GM23338 (cell line): Measurements from ENCODE around the gene FAM222A. TPM values are rescaled to one million over a fixed set of nuclear protein-coding genes. Genes with fewer than 3 reads are reported as not detected.
A peak's percentile ranks its signal among the peaks of the same experiment; 100 is the strongest.

Experiments
- ATAC-seq: fragments of 200-7000 bp; cut with Tn5 transposase; 3 replicates; pipeline ENCODE4 v1.9.1; 2020
- DNase-seq: peaks from one replicate; pipeline ENCODE4 v3.0.0-alpha.2; 2015; ENCODE audit warnings: low spot score
- H2AFZ ChIP-seq: fragments of 200-600 bp; sonication (generic); 2 replicates; pipeline ENCODE4 v1.8.0; 2016; ENCODE audit warnings: antibody characterized with exemption, mild to moderate bottlenecking, moderate library complexity
- H3F3A ChIP-seq: fragments of 200-600 bp; sonication (generic); replicated peaks from 2 replicates; pipeline ENCODE4 v1.8.0; 2017; ENCODE audit warnings: antibody characterized with exemption, mixed run types, low read depth
- H3K27ac ChIP-seq: fragments of 200-600 bp; sonication (generic); 2 replicates; pipeline ENCODE4 v1.6.1; 2016; ENCODE audit warnings: low read depth
- H3K27me3 ChIP-seq: fragments of 200-600 bp; sonication (generic); 2 replicates; pipeline ENCODE4 v1.8.0; 2016; ENCODE audit warnings: mild to moderate bottlenecking, mixed run types, moderate library complexity; ENCODE audit not compliant: insufficient read depth
- H3K36me3 ChIP-seq: fragments of 200-600 bp; sonication (generic); 2 replicates; pipeline ENCODE4 v1.8.0; 2016; ENCODE audit warnings: mild to moderate bottlenecking; ENCODE audit not compliant: insufficient read depth
- H3K4me1 ChIP-seq: fragments of 200-600 bp; sonication (generic); 2 replicates; pipeline ENCODE4 v1.8.0; 2016; ENCODE audit warnings: mild to moderate bottlenecking, moderate library complexity; ENCODE audit not compliant: insufficient read depth
- H3K4me2 ChIP-seq: fragments of 200-600 bp; sonication (generic); 2 replicates; pipeline ENCODE4 v1.7.1; 2017; ENCODE audit warnings: mixed run types
- H3K4me3 ChIP-seq: fragments of 200-600 bp; sonication (generic); 2 replicates; pipeline ENCODE4 v1.6.1; 2016; ENCODE audit warnings: mixed run types
- H3K79me2 ChIP-seq: fragments of 200-600 bp; sonication (generic); replicated peaks from 2 replicates; pipeline ENCODE4 v1.8.0; 2017; ENCODE audit warnings: mild to moderate bottlenecking; ENCODE audit not compliant: insufficient read depth
- H3K9me2 ChIP-seq: fragments of 200-600 bp; sonication (generic); 2 replicates; pipeline ENCODE4 v1.8.0; 2017; ENCODE audit not compliant: insufficient read depth
- H4K20me1 ChIP-seq: fragments of 200-600 bp; sonication (generic); replicated peaks from 2 replicates; pipeline ENCODE4 v1.8.0; 2017; ENCODE audit warnings: mild to moderate bottlenecking; ENCODE audit not compliant: insufficient read depth
- H3K27ac Mint-ChIP-seq: 2 replicates; pipeline ENCODE4 v1.8.0; 2020; ENCODE audit warnings: inconsistent platforms, mild to moderate bottlenecking, moderate library complexity, mixed read lengths
- H3K27me3 Mint-ChIP-seq: 3 replicates; pipeline ENCODE4 v1.8.0; 2022; ENCODE audit warnings: low read depth, mild to moderate bottlenecking, moderate library complexity, mixed read lengths, inconsistent platforms; ENCODE audit not compliant: insufficient read depth, poor library complexity
- H3K36me3 Mint-ChIP-seq: 3 replicates; pipeline ENCODE4 v1.8.0; 2021; ENCODE audit warnings: low read depth, mild to moderate bottlenecking, inconsistent platforms, moderate library complexity, mixed read lengths
- H3K4me1 Mint-ChIP-seq: 3 replicates; pipeline ENCODE4 v1.8.0; 2020; ENCODE audit warnings: mild to moderate bottlenecking, inconsistent platforms, mixed read lengths
- H3K4me3 Mint-ChIP-seq: 3 replicates; pipeline ENCODE4 v1.8.0; 2021; ENCODE audit warnings: moderate library complexity, mild to moderate bottlenecking, inconsistent platforms, mixed read lengths
- H3K9me3 Mint-ChIP-seq: 3 replicates; pipeline ENCODE4 v1.8.0; 2020; ENCODE audit warnings: moderate library complexity, mild to moderate bottlenecking, inconsistent platforms, mixed read lengths
- CREB1 ChIP-seq: fragments of 250-450 bp; sonication (Bioruptor Pico); IDR thresholded peaks from 2 replicates; pipeline ENCODE4 v1.5.0; 2020; ENCODE audit warnings: low read depth, mild to moderate bottlenecking, moderate library complexity
- CTCF ChIP-seq, 2 experiments: fragments of 200-600 bp in 1 of 2; sonication (generic) in 1 of 2; conservative IDR thresholded peaks; 2 replicates each; pipeline versions ENCODE4 v1.5.1 to v1.6.1; 2016 to 2017; ENCODE audit warnings: antibody characterized with exemption in 2 of 2, low read depth in 2 of 2, mild to moderate bottlenecking in 2 of 2, moderate library complexity in 1 of 2
- ETS1 ChIP-seq: IDR thresholded peaks from 2 replicates; pipeline ENCODE4 v1.6.1; 2016; ENCODE audit warnings: antibody characterized with exemption
- EZH2 ChIP-seq: fragments of 200-600 bp; sonication (generic); IDR thresholded peaks from one replicate; pipeline ENCODE4 v1.8.0; 2017; ENCODE audit warnings: antibody characterized with exemption, mild to moderate bottlenecking, low read depth; ENCODE audit not compliant: unreplicated experiment
- EZH2phosphoT487 ChIP-seq: fragments of 200-600 bp; sonication (generic); IDR thresholded peaks from one replicate; pipeline ENCODE4 v1.8.1; 2018; ENCODE audit warnings: antibody characterized with exemption; ENCODE audit not compliant: unreplicated experiment
- POLR2AphosphoS5 ChIP-seq: IDR thresholded peaks from 2 replicates; pipeline ENCODE4 v1.6.1; 2016; ENCODE audit warnings: antibody characterized with exemption, low read depth
- ZNF462 ChIP-seq: fragments of 250-450 bp; sonication (Bioruptor Pico); IDR thresholded peaks from 2 replicates; pipeline ENCODE4 v1.5.0; 2020; ENCODE audit warnings: mild to moderate bottlenecking, moderate library complexity
- polyA plus RNA-seq: library from polyadenylated mRNA; unstranded; fragments of >200 nt; fragmentation: Nextera tagmentation; extraction: Ambion mirVana; gene quantifications from 2 replicates; pipeline ENCODE4 v1.2.1, GENCODE V29; 2016
- total RNA-seq: library from RNA; depleted of rRNA; stranded (reverse); fragments of >200 nt; shearing (Covaris generic); gene quantifications from 2 replicates; pipeline ENCODE4 v1.2.3, GENCODE V29; 2014

The FAM222A gene
- total and polyA plus RNA-seq, 2 experiments from 2014 or later, result 0.78 to 2.1 TPM

- Histone ChIP-seq H2AFZ (no peak overlapping the region), H4K20me1 (no peaks in the 10 kb centered on the region), H3K36me3 (no peaks in the 10 kb centered on the region), H3K9me2 (no peaks in the 10 kb centered on the region), H3K4me1 (0 out of 2 replicates have a peak, but pooled peaks cover 2% of the 10 kb centered on the region), H3K4me2 (no peak overlapping the region), H3K27ac (no peak overlapping the region), H3K79me2 (no peaks in the 10 kb centered on the region), H3K4me3 (no peak overlapping the region), H3F3A (no peaks in the 10 kb centered on the region), H3K27me3 (no peaks in the 10 kb centered on the region)
- TF ChIP-seq POLR2AphosphoS5 (no peak), ZNF462 (CRISPR knock-in tag) (no peak)
- Mint-ChIP-seq H3K36me3 (no peaks in the 10 kb centered on the region), H3K4me1 (peaks cover 16% of the 10 kb centered on the region), H3K27ac (no peak overlapping the region), H3K9me3 (no peaks in the 10 kb centered on the region), H3K4me3 (no peak overlapping the region), H3K27me3 (peaks cover 12% of the 10 kb centered on the region)
- ATAC-seq, result no peak
- DNase-seq, result no peak
These were observed 10.8 kb downstream of the FAM222A start for GRCh38 chr12:109724321-109724892.

- Mint-ChIP-seq H3K27me3 (peaks cover 10% of the 10 kb centered on the region), H3K9me3 (no peaks in the 10 kb centered on the region), H3K4me1 (peaks cover 10% of the 10 kb centered on the region), H3K36me3 (no peaks in the 10 kb centered on the region), H3K27ac (0 out of 2 replicates have a peak overlapping the region, but pooled peaks have one; percentile 9), H3K4me3 (no peak overlapping the region)
- DNase-seq (no peak), ATAC-seq (no peak)
- no peak overlapping the region for H3K4me2 ChIP-seq
- no peaks in the 10 kb centered on the region for H3K9me2 ChIP-seq
- H3K36me3 ChIP-seq, result no peaks in the 10 kb centered on the region
- no peaks in the 10 kb centered on the region for H3K27me3 ChIP-seq
- no peak overlapping the region for H3K27ac ChIP-seq
- no peaks in the 10 kb centered on the region for H3F3A ChIP-seq
- H3K4me3 ChIP-seq, result no peak overlapping the region
- H4K20me1 ChIP-seq, result no peaks in the 10 kb centered on the region
- no peaks in the 10 kb centered on the region for H3K79me2 ChIP-seq
- no peaks in the 10 kb centered on the region for H3K4me1 ChIP-seq
- no peak overlapping the region for H2AFZ ChIP-seq
- no peak for TF ChIP-seq EZH2phosphoT487
- TF ChIP-seq CTCF (conservative IDR thresholded peaks at IDR 0.05; ENCODE audit: low read depth in 2 of 2), result no peak
- no peak for TF ChIP-seq ETS1
- no peak for TF ChIP-seq CREB1 (CRISPR knock-in tag)
- TF ChIP-seq EZH2, result no peak
These were observed 11.9 kb downstream of the FAM222A start for GRCh38 chr12:109725321-109726105.
